Testis (tissue), 2 donors: ENCODE results near the gene IFITM5.

ENCODE experiments used
- POLR2A ChIP-seq: fragments of 450-650 bp; IDR thresholded peaks from one replicate; pipeline ENCODE4 v1.6.1; 2017; ENCODE audit warnings: antibody characterized with exemption, mild to moderate bottlenecking, moderate library complexity
- TF ChIP-seq, protein P1 (sequence below), 3 experiments: fragments of 450-650 bp in 2 of 3; fragments of 200-600 bp in 1 of 3; sonication (generic) in 1 of 3; IDR thresholded peaks; one replicate each; pipeline ENCODE4 v1.5.1; 2016 to 2019; ENCODE audit warnings: antibody characterized with exemption in 3 of 3, mild to moderate bottlenecking in 2 of 3, moderate library complexity in 1 of 3

DNA sequence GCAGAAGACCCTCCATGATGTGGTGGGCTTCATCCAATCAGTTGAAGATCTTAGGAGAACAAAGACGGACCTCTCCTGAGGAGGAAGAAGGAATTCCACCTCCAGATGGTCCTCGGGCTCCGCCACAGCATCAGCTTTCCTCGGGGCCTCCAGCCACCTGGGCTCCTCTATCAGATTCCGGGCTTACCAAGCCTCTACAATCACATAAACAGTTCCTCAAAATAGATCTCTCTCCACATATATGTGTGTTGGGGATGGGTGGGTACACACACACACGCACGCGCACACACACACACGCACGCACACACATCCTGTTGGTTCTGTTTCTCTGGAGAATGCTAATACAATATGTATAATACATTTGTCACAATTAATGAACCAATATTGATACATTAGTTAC, 39.9 kb downstream of the IFITM5 start:
- TF ChIP-seq, protein P1, sequence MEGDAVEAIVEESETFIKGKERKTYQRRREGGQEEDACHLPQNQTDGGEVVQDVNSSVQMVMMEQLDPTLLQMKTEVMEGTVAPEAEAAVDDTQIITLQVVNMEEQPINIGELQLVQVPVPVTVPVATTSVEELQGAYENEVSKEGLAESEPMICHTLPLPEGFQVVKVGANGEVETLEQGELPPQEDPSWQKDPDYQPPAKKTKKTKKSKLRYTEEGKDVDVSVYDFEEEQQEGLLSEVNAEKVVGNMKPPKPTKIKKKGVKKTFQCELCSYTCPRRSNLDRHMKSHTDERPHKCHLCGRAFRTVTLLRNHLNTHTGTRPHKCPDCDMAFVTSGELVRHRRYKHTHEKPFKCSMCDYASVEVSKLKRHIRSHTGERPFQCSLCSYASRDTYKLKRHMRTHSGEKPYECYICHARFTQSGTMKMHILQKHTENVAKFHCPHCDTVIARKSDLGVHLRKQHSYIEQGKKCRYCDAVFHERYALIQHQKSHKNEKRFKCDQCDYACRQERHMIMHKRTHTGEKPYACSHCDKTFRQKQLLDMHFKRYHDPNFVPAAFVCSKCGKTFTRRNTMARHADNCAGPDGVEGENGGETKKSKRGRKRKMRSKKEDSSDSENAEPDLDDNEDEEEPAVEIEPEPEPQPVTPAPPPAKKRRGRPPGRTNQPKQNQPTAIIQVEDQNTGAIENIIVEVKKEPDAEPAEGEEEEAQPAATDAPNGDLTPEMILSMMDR (IDR thresholded peaks at IDR 0.05): no peak
- no peak for TF ChIP-seq POLR2A
